ENCODE measurements around the gene CTSO.

- no peak for TF ChIP-seq EP300 (IDR thresholded peaks at IDR 0.05)
- TF ChIP-seq CTCF (IDR thresholded peaks at IDR 0.05) = no peak
- no peak for TF ChIP-seq BHLHE40 (IDR thresholded peaks at IDR 0.05; ENCODE audit: low read depth, low read length)
- no peak for TF ChIP-seq KDM5A (IDR thresholded peaks at IDR 0.05)
- TF ChIP-seq MAX (IDR thresholded peaks at IDR 0.05) = no peak
- TF ChIP-seq SMC3 (IDR thresholded peaks at IDR 0.05) = no peak
- no peak for TF ChIP-seq EHMT2 (IDR thresholded peaks at IDR 0.05; ENCODE audit: low read depth)
Measured at GRCh38 chr4:155909615-155910226, 43.9 kb downstream of the CTSO start.
